OCI-LY1 (cell line): ENCODE measurements around the gene ST3GAL3.

Source experiments
- H2AFZ ChIP-seq: fragments of 200-600 bp; sonication (generic), shearing (Covaris generic); 2 replicates; pipeline ENCODE4 v1.6.0; 2014; ENCODE audit warnings: antibody characterized with exemption, mild to moderate bottlenecking, low read length
- H3F3A ChIP-seq: fragments of 200-600 bp; sonication (generic), shearing (Covaris generic); 2 replicates; pipeline ENCODE4 v1.6.0; 2014; ENCODE audit warnings: mild to moderate bottlenecking, antibody characterized with exemption, low read length, moderate library complexity; ENCODE audit not compliant: insufficient read depth
- H3K27ac ChIP-seq: fragments of 200-600 bp; sonication (generic); 2 replicates; pipeline ENCODE4 v1.5.1; 2014; ENCODE audit warnings: low read length, mixed run types, mild to moderate bottlenecking, low read depth; ENCODE audit not compliant: poor library complexity, severe bottlenecking
- H3K27me3 ChIP-seq: fragments of 200-600 bp; sonication (generic); 2 replicates; pipeline ENCODE4 v1.6.0; 2014; ENCODE audit warnings: antibody characterized with exemption, mild to moderate bottlenecking, low read length, moderate library complexity; ENCODE audit not compliant: insufficient read depth
- H3K36me3 ChIP-seq: fragments of 200-600 bp; sonication (generic); 2 replicates; pipeline ENCODE4 v1.6.1; 2014; ENCODE audit warnings: mild to moderate bottlenecking, antibody characterized with exemption, low read length, moderate library complexity, mixed read lengths; ENCODE audit not compliant: insufficient read depth
- H3K4me1 ChIP-seq: fragments of 200-600 bp; sonication (generic); 2 replicates; pipeline ENCODE4 v1.5.1; 2014; ENCODE audit warnings: mild to moderate bottlenecking, low read length, moderate library complexity; ENCODE audit not compliant: insufficient read depth, severe bottlenecking
- H3K4me2 ChIP-seq: fragments of 200-600 bp; sonication (generic), shearing (Covaris generic); 2 replicates; pipeline ENCODE4 v1.6.1; 2014; ENCODE audit warnings: low read length
- H3K4me3 ChIP-seq: fragments of 200-600 bp; sonication (generic); 2 replicates; pipeline ENCODE4 v1.5.1; 2014; ENCODE audit warnings: low read length, low read depth, mild to moderate bottlenecking, mixed read lengths; ENCODE audit not compliant: poor library complexity, severe bottlenecking
- H3K79me2 ChIP-seq: fragments of 200-600 bp; shearing (Covaris generic); 2 replicates; pipeline ENCODE4 v1.6.1; 2016; ENCODE audit warnings: mixed run types, low read length, mixed read lengths; ENCODE audit not compliant: insufficient read depth
- H3K9ac ChIP-seq: fragments of 200-600 bp; sonication (generic), shearing (Covaris generic); 2 replicates; pipeline ENCODE4 v1.6.1; 2014; ENCODE audit warnings: mild to moderate bottlenecking, low read length, mixed read lengths
- H3K9me2 ChIP-seq: fragments of 200-600 bp; sonication (generic), shearing (Covaris generic); 2 replicates; pipeline ENCODE4 v1.6.1; 2014; ENCODE audit warnings: low read depth, mild to moderate bottlenecking, low read length, mixed read lengths
- H3K9me3 ChIP-seq: fragments of 200-600 bp; shearing (Covaris generic); 2 replicates; pipeline ENCODE4 v1.6.1; 2014; ENCODE audit warnings: low read length, mixed read lengths
- H4K20me1 ChIP-seq: fragments of 200-600 bp; sonication (generic), shearing (Covaris generic); 2 replicates; pipeline ENCODE4 v1.6.0; 2016; ENCODE audit warnings: mild to moderate bottlenecking, low read length; ENCODE audit not compliant: insufficient read depth
- CTCF ChIP-seq: fragments of 200-600 bp; sonication (generic), shearing (Covaris generic); IDR thresholded peaks from 2 replicates; pipeline ENCODE4 v1.5.1; 2017; ENCODE audit warnings: mild to moderate bottlenecking, antibody characterized with exemption, low read length, moderate library complexity, mixed read lengths
- EZH2 ChIP-seq: fragments of 200-600 bp; sonication (generic), shearing (Covaris generic); IDR thresholded peaks from 2 replicates; pipeline ENCODE4 v1.8.0; 2017; ENCODE audit warnings: borderline replicate concordance, mixed run types, mild to moderate bottlenecking, antibody characterized with exemption, low read length, moderate library complexity, mixed read lengths

Gene ST3GAL3

GRCh38 chr1:43963006-43963405 lies 255.7 kb downstream of the ST3GAL3 start:
- Histone ChIP-seq H3K27me3 (no peaks in the 10 kb centered on the region), H3K27ac (no peak overlapping the region), H2AFZ (no peak overlapping the region), H3K4me2 (no peak overlapping the region), H4K20me1 (no peaks in the 10 kb centered on the region), H3K9ac (no peak overlapping the region), H3K4me3 (no peak overlapping the region), H3K36me3 (peaks cover 30% of the 10 kb centered on the region; the same call in 1 of the 2 replicates), H3K9me3 (no peaks in the 10 kb centered on the region), H3F3A (no peaks in the 10 kb centered on the region), H3K9me2 (no peaks in the 10 kb centered on the region), H3K79me2 (no peaks in the 10 kb centered on the region), H3K4me1 (no peaks in the 10 kb centered on the region)
- TF ChIP-seq EZH2 (no peak), CTCF (no peak)

DNA sequence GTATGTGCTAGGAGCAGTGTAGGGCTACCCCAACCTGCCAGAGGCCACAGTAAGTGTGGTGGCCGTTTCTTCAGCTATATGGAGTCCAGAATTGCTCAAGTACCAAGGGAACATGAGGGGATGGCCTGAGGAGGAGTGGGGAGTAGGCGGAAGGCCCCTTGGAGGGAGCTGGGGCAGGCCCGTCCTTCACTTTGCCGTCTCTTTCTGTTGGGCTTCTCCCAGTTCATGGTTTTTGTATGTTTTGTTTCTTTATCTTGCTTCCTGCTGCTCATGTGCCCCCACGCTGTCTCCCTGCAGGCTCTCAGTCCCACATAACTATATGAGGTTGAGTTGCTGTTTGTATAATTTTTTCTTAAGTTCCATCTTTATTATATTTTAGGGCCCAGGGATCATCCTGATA lies 256.6 kb downstream of the ST3GAL3 start:
- Histone ChIP-seq H3K9me3 (no peaks in the 10 kb centered on the region), H3K27me3 (no peaks in the 10 kb centered on the region), H3K36me3 (peaks cover 21% of the 10 kb centered on the region; the same call in 1 of the 2 replicates), H3F3A (no peaks in the 10 kb centered on the region), H3K4me1 (no peaks in the 10 kb centered on the region), H2AFZ (no peak overlapping the region), H3K4me3 (no peak overlapping the region), H3K79me2 (no peaks in the 10 kb centered on the region), H4K20me1 (no peaks in the 10 kb centered on the region), H3K27ac (no peak overlapping the region), H3K9me2 (no peaks in the 10 kb centered on the region), H3K4me2 (no peak overlapping the region), H3K9ac (no peak overlapping the region)
- TF ChIP-seq EZH2: no peak

GRCh38 chr1:43965316-43965715 lies 258.0 kb downstream of the ST3GAL3 start:
- Histone ChIP-seq H3F3A (no peaks in the 10 kb centered on the region), H3K4me2 (no peak overlapping the region), H4K20me1 (no peaks in the 10 kb centered on the region), H3K9me2 (no peaks in the 10 kb centered on the region), H3K36me3 (peaks cover 19% of the 10 kb centered on the region; the same call in 1 of the 2 replicates), H3K27ac (no peak overlapping the region), H3K4me3 (no peak overlapping the region), H3K79me2 (no peaks in the 10 kb centered on the region), H3K9ac (no peak overlapping the region), H3K4me1 (no peaks in the 10 kb centered on the region), H3K27me3 (no peaks in the 10 kb centered on the region), H2AFZ (no peak overlapping the region), H3K9me3 (no peaks in the 10 kb centered on the region)
- no peak for TF ChIP-seq CTCF
- TF ChIP-seq EZH2: no peak

- Histone ChIP-seq H3K9me3 (no peaks in the 10 kb centered on the region), H3K4me3 (no peak overlapping the region), H3K4me2 (no peak overlapping the region), H3K27ac (no peak overlapping the region), H3K27me3 (no peaks in the 10 kb centered on the region), H4K20me1 (no peaks in the 10 kb centered on the region), H3K79me2 (no peaks in the 10 kb centered on the region), H3F3A (no peaks in the 10 kb centered on the region), H2AFZ (no peak overlapping the region), H3K4me1 (peaks cover 10% of the 10 kb centered on the region), H3K9me2 (no peaks in the 10 kb centered on the region), H3K9ac (no peak overlapping the region), H3K36me3 (peaks cover 19% of the 10 kb centered on the region)
- TF ChIP-seq EZH2 (no peak), CTCF (no peak)
Observed at GRCh38 chr1:43968348-43968948, 261.1 kb downstream of the ST3GAL3 start.
